GM11168 (cell line): ENCODE data around the gene ADAMTS10.
"Not testable (repeated sequence)": the region's sequence is repeated elsewhere in the genome, so short reads cannot be mapped to it uniquely, and the experiment has no call there.

Experiments
- in situ Hi-C: fragments of 300-500 bp; cut with MboI; formaldehyde crosslinking; loops from one replicate; pipeline ENCODE4 v1.12.0; 2022; ENCODE audit warnings: low sequenced_read_pairs; ENCODE audit not compliant: unreplicated experiment

ADAMTS10 gene

GRCh38 chr19:8629184-8629583 lies 18.7 kb upstream of the ADAMTS10 start:
- in situ Hi-C loops: no loop called here

GRCh38 chr19:8626842-8627241 lies 16.3 kb upstream of the ADAMTS10 start:
- in situ Hi-C loops: no loop called here

- in situ Hi-C loops: not testable (repeated sequence)
Observed at GRCh38 chr19:8622886-8623285, 12.4 kb upstream of the ADAMTS10 start.

GRCh38 chr19:8618751-8619150 lies 8.2 kb upstream of the ADAMTS10 start:
- in situ Hi-C loops: no loop called here

DNA sequence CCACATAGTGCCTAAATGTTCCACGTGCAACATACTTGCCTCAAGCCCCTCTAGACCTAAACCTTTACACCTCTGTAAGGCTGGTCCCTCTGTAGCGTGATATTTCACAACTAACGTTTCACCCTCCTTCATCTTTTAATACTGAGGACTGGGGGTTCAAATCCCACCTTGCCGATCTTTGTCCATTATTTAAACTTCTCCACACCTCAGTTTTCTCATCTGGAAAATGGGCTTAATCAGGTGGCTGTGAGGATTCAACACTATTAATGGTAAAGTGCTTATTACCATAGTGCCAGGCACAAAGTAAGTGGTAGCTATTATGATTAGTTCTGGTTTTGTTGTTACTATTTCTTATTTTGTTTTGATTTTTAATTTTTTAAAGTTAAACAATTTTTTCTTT lies 7.5 kb upstream of the ADAMTS10 start:
- in situ Hi-C loops: no loop called here

DNA sequence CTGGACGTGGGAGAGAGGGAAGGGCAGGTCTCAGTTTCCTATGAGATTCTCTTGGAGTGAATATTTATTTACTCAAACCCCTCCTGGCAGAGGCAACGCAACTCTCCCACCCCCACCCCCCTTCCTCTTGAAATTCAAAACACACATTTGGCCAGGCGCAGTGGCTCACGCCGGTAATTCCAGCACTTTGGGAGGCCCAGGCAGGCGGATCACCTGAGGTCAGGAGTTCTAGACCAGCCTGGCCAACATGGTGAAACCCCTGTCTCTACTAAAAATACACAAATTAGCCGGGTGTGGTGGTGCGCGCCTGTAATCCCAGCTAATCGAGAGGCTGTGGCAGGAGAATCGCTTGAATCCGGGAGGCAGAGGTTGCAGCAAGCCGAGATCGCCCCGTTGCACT lies 6.8 kb upstream of the ADAMTS10 start:
- in situ Hi-C loops: not testable (repeated sequence)

DNA sequence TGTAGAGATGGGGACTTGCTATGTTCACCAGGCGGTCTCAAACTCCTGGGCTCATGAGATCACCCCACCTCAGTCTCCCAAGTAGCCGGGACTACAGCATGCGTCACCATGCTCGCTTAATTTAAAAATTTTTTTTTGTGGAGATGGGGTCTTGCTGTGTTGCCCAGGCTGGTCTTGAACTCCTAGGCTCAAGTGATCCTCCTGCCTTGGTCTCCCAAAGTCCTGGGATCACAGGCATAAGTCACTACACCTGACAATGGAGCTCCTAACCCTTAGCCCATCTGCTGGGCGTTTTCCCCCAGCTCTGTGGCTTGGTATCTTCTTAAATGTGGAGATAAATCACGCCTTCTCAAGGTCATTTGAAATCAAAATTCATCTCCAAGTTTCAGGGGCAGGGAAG lies 6.3 kb upstream of the ADAMTS10 start:
- in situ Hi-C loops: no loop called here

GRCh38 chr19:8615813-8616596 lies 5.5 kb upstream of the ADAMTS10 start:
- in situ Hi-C loops: no loop called here

DNA sequence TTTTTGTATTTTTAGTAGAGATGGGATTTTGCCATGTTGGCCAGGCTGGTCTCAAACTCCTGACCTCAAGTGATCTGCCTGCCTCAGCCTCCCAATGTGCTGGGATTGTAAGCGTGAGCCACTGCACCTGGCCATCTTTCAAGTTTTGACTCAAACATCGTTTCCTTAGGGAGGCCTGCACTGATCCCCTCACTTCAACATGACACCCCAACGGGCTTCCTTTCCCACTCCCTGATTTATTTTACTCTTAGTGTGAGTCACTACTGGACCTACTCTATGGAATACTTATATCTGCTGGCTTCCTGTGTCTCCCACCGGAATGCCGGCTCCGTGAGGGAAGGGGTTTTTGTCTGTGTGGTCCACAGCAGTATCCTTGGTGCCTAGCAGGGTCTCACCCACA lies 4.5 kb upstream of the ADAMTS10 start:
- in situ Hi-C loops: no loop called here

- in situ Hi-C loops: no loop called here
Observed at GRCh38 chr19:8614455-8614854, 3.9 kb upstream of the ADAMTS10 start.

DNA sequence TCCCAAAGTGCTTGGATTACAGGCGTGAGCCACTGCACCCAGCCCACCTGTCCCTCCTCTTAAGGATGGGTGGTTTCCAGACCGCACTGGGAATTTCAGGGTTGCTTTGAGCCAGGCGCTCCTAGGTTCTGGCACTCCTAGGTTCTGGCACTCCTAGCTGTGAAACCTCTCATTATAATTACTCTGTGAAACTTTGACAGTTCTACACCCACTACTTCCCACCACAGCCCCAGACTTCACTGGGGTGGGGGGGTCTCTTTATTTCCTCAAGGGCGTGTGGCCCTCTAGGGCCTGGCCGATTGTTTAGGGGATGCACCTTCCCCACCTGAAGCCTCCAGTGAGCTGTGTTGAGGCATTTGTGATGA lies 2.3 kb upstream of the ADAMTS10 start:
- in situ Hi-C loops: no loop called here

DNA sequence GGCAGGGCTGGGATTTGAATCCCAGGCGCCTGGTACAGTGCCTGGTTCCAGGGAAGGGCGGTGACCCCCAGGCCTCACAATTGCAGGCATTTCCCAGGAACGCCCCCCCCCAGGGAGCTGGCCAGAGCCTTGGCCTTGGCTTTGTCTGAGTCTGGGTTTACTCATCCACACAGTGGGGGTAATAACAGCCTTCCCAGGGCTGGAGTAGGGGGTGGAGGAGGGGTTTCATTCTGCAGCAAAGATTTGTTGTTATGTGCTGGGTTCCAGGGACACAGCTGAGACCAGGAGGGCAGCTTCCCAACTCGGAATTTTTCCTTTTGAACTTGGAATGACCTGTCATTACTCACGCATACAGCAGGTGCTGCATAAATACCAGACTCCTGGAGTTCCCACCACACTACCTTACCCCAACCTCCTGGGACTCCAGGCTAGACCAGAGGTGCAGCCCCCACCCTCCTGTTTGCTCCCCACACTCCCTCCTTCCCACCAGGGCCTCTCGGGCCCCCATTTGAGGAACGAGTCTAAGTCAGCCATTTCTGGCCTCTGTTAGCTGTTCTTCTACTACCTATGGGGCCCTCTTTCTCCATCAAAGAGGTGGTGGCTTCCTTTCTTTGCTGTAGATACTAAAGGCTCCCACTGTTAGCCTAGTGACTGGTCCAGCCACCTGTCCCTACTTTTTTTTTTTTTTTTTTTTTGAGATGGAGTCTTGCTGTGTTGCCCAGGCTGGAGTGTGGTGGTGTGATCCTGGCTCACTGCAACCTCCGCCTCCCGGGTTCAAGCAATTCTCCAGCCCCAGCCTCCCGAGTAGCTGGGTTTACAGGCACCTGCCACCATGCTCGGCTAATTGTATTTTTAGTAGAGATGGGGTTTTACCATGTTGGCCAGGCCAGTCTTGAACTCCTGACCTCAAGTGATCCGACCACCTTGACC lies 1.6 kb upstream of the ADAMTS10 start:
- in situ Hi-C loops: no loop called here

DNA sequence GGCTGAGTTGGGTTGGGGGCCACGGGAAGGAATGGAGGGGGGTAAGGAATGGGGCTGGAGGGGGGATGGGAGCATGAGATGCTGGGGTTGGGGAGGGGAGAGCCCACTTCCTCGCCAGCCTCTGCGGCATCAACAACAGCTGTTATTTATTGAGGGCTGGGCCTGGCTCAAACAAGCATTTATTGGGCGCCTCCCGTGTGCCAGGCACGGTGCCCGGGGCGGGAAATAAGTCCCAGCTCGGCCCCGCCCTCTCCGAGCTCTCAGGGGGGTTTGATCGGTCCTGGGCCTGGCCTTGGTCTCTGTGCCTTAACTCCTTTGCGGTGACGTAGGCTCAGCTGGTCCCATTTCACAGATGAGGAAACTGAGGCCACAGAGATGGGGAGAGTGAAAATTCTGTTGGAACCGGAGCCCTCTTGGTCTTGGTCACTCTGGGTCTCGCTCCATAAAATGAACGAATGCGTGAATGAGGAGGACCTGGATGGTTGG lies 919 bp upstream of the ADAMTS10 start:
- in situ Hi-C loops: no loop called here

- in situ Hi-C loops: no loop called here
Observed at GRCh38 chr19:8610936-8611300, 403 bp upstream of the ADAMTS10 start.

- in situ Hi-C loops: no loop called here
Observed at GRCh38 chr19:8609279-8610040, 1.1 kb downstream of the ADAMTS10 start.

DNA sequence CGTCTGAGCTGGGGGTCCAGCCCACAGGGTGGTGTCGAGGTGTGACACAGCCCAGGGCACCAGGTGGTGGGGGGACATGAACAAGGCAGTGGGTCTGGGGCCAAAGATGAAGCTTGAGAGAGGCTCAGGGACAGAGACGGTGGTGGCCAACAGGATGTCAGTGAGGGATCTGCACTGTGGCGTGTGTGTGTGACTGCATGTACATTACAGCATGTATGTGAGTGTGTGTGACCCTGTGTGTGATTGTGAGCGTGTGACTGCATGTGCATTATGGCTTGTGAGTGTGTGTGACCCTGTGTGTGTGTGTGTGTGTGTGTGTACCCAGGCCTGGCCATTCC lies 1.6 kb downstream of the ADAMTS10 start:
- in situ Hi-C loops: no loop called here

- in situ Hi-C loops: no loop called here
Observed at GRCh38 chr19:8607386-8607785, 3.1 kb downstream of the ADAMTS10 start.

DNA sequence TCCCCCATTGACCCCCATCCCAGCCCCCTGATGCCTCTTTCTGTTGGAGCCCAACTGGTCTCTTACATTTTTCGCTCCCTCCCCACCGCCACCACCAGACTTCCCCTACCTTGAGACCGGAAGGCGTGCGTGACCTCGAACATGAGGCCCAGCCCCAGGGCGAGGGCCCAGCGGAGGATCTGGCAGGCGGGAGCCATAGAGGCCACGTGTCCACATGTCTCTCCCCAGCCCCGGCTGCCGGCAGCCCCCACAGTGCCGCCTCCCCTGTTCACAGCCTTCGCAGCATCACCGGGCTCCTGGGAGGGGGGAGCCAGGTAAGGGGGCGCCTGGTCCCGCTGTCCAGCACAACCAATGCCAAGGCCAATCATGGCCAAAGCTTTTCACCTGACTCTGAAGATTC lies 5.0 kb downstream of the ADAMTS10 start:
- in situ Hi-C loops: no loop called here

DNA sequence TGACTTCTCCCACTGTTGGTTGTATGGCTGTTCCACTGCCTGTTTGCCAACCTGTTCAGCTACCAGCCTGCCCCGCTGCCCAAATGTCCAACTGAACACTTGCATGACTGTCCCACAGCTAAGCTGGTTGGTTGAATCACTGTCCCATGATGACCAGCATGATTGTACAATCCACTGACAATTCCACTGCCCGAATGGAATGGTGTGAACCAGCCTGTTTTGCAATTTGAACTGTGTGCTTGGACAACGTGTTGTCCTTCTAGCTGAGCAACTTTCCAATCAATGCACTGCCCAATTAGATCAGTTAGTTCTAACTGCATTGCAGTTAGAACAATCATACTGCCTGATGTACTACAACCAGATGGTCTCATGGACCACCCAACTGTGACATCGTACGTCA lies 8.7 kb downstream of the ADAMTS10 start:
- in situ Hi-C loops: no loop called here

DNA sequence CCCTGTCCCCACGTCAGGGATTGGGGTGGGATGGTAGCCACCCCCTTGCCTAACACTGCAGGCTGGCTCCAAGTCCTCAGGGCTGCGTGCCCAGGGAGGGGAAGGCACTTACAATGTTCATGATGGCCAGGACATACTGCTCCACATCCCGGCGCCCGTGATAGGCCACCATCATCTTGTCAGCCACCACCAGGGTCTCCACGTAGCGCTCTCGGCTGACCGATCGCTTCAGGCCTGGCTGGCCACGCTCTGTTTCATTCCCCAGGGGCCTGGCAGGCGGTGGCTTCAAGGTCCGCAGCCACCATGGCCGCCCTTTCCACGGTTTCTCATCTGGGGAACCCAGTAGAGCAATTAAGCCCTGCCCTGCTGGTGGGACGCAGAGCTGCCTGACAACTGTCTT lies 9.7 kb downstream of the ADAMTS10 start:
- in situ Hi-C loops: no loop called here

GRCh38 chr19:8600064-8600463 lies 10.5 kb downstream of the ADAMTS10 start:
- in situ Hi-C loops: no loop called here
